ENCODE measurements around the gene CREG2. TPM values are rescaled to one million over a fixed set of nuclear protein-coding genes. Genes with fewer than 3 reads are reported as not detected.

CREG2 gene
- total RNA-seq, 1 donor from 2014 or later, result 0.17 TPM

GRCh38 chr2:101430156-101430555, 42.9 kb upstream of the CREG2 start:
- TF ChIP-seq, protein P1, sequence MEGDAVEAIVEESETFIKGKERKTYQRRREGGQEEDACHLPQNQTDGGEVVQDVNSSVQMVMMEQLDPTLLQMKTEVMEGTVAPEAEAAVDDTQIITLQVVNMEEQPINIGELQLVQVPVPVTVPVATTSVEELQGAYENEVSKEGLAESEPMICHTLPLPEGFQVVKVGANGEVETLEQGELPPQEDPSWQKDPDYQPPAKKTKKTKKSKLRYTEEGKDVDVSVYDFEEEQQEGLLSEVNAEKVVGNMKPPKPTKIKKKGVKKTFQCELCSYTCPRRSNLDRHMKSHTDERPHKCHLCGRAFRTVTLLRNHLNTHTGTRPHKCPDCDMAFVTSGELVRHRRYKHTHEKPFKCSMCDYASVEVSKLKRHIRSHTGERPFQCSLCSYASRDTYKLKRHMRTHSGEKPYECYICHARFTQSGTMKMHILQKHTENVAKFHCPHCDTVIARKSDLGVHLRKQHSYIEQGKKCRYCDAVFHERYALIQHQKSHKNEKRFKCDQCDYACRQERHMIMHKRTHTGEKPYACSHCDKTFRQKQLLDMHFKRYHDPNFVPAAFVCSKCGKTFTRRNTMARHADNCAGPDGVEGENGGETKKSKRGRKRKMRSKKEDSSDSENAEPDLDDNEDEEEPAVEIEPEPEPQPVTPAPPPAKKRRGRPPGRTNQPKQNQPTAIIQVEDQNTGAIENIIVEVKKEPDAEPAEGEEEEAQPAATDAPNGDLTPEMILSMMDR (IDR thresholded peaks at IDR 0.05; ENCODE audit: insufficient read depth, low read length, poor library complexity, severe bottlenecking), result no peak
- Histone ChIP-seq H3K27me3 (ENCODE audit: control insufficient read depth, insufficient read depth, low read length) (no peaks in the 10 kb centered on the region), H3K4me3 (ENCODE audit: low read depth, low read length) (no peak overlapping the region), H3K36me3 (ENCODE audit: control insufficient read depth, insufficient read depth, low read length) (no peaks in the 10 kb centered on the region)
- no peak for DNase-seq (ENCODE audit: low read depth)

DNA sequence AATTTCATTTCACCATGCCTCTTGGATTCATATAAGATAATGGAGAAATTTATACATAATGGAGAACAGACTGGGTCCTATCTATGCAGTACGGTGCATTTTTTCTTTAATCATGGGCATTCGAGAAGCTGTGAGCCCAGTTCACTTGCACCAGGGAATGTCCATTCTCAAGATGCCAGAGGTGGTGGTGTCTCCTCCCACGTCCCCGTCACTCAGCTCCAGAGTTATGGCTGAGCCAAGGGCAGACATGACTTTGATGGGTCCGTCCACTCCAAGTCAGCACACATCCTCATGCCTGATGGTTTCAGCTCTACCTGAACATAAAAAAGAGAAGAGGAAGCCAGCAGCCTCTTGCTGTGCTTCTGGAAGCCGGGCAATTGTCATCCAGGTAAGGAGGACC, 42.1 kb upstream of the CREG2 start:
- no peak for DNase-seq (ENCODE audit: low read depth)
- Histone ChIP-seq H3K36me3 (ENCODE audit: control insufficient read depth, insufficient read depth, low read length) (no peaks in the 10 kb centered on the region), H3K27me3 (ENCODE audit: control insufficient read depth, insufficient read depth, low read length) (no peaks in the 10 kb centered on the region), H3K4me3 (ENCODE audit: low read depth, low read length) (no peak overlapping the region)
- TF ChIP-seq, protein P1 (IDR thresholded peaks at IDR 0.05; ENCODE audit: insufficient read depth, low read length, poor library complexity, severe bottlenecking), result no peak

DNA sequence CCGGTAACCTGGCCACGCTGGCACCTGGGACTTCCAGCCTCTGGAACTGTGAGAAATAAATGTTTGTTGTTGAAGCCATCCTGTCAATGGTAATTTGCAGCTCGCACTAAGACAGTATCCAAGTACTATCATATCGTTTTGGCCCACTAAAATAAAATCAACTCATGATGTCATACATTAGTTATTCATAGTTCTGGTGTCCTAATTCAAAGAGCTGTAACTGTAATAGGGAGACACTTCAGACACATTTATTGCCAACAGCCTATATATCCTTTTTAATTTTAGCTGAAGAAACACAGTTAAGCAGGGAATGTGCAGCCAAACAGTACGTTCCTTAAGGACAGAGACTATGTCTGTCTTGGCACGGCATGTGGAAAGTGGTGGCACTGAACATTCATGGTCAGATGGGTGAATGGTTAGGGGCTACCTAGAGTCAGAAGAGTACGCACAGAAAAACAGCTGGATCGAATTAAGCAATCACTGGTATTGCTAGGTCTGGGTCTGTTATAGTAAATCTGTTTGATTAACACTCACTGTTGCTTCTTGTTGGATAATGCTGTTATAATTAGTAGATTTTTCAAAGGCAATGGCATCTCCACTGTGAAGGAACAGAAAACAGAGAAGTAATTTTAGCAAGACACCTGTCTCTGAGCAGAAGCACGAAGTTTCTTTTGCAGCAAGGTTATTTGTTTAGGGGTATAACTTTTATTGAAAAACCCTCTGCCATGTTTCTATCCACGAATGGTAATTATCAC, 41.3 kb upstream of the CREG2 start:
- H3K27me3 ChIP-seq (ENCODE audit: control insufficient read depth, insufficient read depth, low read length), result no peaks in the 10 kb centered on the region
- H3K36me3 ChIP-seq (ENCODE audit: control insufficient read depth, insufficient read depth, low read length), result no peaks in the 10 kb centered on the region
- DNase-seq (ENCODE audit: low read depth), result no peak
- H3K4me3 ChIP-seq (ENCODE audit: low read depth, low read length), result no peak overlapping the region
- TF ChIP-seq, protein P1 (IDR thresholded peaks at IDR 0.05; ENCODE audit: insufficient read depth, low read length, poor library complexity, severe bottlenecking), result no peak

- H3K27me3 ChIP-seq (ENCODE audit: control insufficient read depth, insufficient read depth, low read length), result no peaks in the 10 kb centered on the region
- no peaks in the 10 kb centered on the region for H3K36me3 ChIP-seq (ENCODE audit: control insufficient read depth, insufficient read depth, low read length)
- TF ChIP-seq, protein P1 (IDR thresholded peaks at IDR 0.05; ENCODE audit: insufficient read depth, low read length, poor library complexity, severe bottlenecking), result no peak
- DNase-seq (ENCODE audit: low read depth), result no peak
- H3K4me3 ChIP-seq (ENCODE audit: low read depth, low read length), result no peak overlapping the region
These were observed 40.4 kb upstream of the CREG2 start for GRCh38 chr2:101427743-101428142.

DNA sequence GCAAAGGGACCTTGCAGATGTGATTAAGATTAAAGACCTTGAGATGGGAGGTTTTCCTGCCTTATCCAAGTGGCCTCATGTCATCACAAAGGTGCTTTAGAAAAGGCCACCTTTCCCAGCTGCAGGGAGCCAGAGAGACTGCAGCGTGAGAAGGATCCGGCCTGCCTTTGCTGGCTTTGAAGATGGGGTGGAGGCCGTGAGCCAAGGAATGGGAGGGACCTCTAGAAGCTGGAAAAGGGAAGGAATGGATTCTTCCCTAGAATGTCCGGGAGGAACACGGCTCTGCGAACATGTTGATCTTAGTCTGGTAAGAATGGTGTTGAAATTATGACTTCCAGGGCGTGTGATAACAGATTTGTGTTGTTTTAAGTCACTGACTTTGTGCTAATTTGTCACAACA, 39.9 kb upstream of the CREG2 start:
- H3K36me3 ChIP-seq (ENCODE audit: control insufficient read depth, insufficient read depth, low read length), result no peaks in the 10 kb centered on the region
- no peaks in the 10 kb centered on the region for H3K27me3 ChIP-seq (ENCODE audit: control insufficient read depth, insufficient read depth, low read length)
- DNase-seq (ENCODE audit: low read depth), result no peak
- TF ChIP-seq, protein P1 (IDR thresholded peaks at IDR 0.05; ENCODE audit: insufficient read depth, low read length, poor library complexity, severe bottlenecking), result no peak
- H3K4me3 ChIP-seq (ENCODE audit: low read depth, low read length), result no peak overlapping the region

GRCh38 chr2:101426822-101427221, 39.5 kb upstream of the CREG2 start:
- Histone ChIP-seq H3K36me3 (ENCODE audit: control insufficient read depth, insufficient read depth, low read length) (no peaks in the 10 kb centered on the region), H3K4me3 (ENCODE audit: low read depth, low read length) (no peak overlapping the region), H3K27me3 (ENCODE audit: control insufficient read depth, insufficient read depth, low read length) (no peaks in the 10 kb centered on the region)
- TF ChIP-seq, protein P1 (IDR thresholded peaks at IDR 0.05; ENCODE audit: insufficient read depth, low read length, poor library complexity, severe bottlenecking), result no peak
- no peak for DNase-seq (ENCODE audit: low read depth)

Measured in kidney epithelial cell (primary cell).